DOHH2 (cell line): ENCODE results near the gene GRIN2A.

Experiments
- H3F3A ChIP-seq: fragments of 200-600 bp; sonication (generic), shearing (Covaris generic); 2 replicates; pipeline ENCODE4 v1.6.0; 2016; ENCODE audit warnings: antibody characterized with exemption, mild to moderate bottlenecking; ENCODE audit not compliant: control insufficient read depth, insufficient read depth
- H3K27ac ChIP-seq: fragments of 200-600 bp; sonication (generic); 2 replicates; pipeline ENCODE4 v1.5.1; 2014; ENCODE audit warnings: low read depth, mild to moderate bottlenecking, low read length, moderate library complexity
- H3K27me3 ChIP-seq: fragments of 200-600 bp; sonication (generic); 2 replicates; pipeline ENCODE4 v1.6.1; 2014; ENCODE audit warnings: mild to moderate bottlenecking, low read length, mixed read lengths; ENCODE audit not compliant: control insufficient read depth
- H3K36me3 ChIP-seq: fragments of 200-600 bp; sonication (generic); 2 replicates; pipeline ENCODE4 v1.6.1; 2014; ENCODE audit warnings: mild to moderate bottlenecking, low read length, moderate library complexity, mixed read lengths; ENCODE audit not compliant: control insufficient read depth
- H3K4me1 ChIP-seq: fragments of 200-600 bp; sonication (generic); 2 replicates; pipeline ENCODE4 v1.6.1; 2014; ENCODE audit warnings: mild to moderate bottlenecking, low read length, mixed read lengths; ENCODE audit not compliant: control insufficient read depth
- H3K4me2 ChIP-seq: fragments of 200-600 bp; sonication (generic); 2 replicates; pipeline ENCODE4 v1.6.0; 2014; ENCODE audit warnings: mild to moderate bottlenecking, low read length, moderate library complexity
- H3K4me3 ChIP-seq: fragments of 200-600 bp; sonication (generic); 2 replicates; pipeline ENCODE4 v1.5.1; 2014; ENCODE audit warnings: mild to moderate bottlenecking, low read length, mixed read lengths
- H3K79me2 ChIP-seq: fragments of 200-600 bp; sonication (generic); 2 replicates; pipeline ENCODE4 v1.6.1; 2014; ENCODE audit warnings: mild to moderate bottlenecking, low read length, mixed read lengths; ENCODE audit not compliant: control insufficient read depth
- H3K9me2 ChIP-seq: fragments of 200-600 bp; sonication (generic); replicated peaks from 2 replicates; pipeline ENCODE4 v1.6.1; 2014; ENCODE audit warnings: mild to moderate bottlenecking, low read length, mixed read lengths; ENCODE audit not compliant: control insufficient read depth
- H3K9me3 ChIP-seq: fragments of 200-600 bp; sonication (generic); 2 replicates; pipeline ENCODE4 v1.6.1; 2014; ENCODE audit warnings: antibody characterized with exemption, low read length, mixed read lengths; ENCODE audit not compliant: control insufficient read depth, insufficient read depth
- H4K20me1 ChIP-seq: fragments of 200-600 bp; sonication (generic); 2 replicates; pipeline ENCODE4 v1.6.0; 2014; ENCODE audit warnings: low read depth, mild to moderate bottlenecking, antibody characterized with exemption, low read length, moderate library complexity; ENCODE audit not compliant: control insufficient read depth, insufficient read depth
- EZH2phosphoT487 ChIP-seq: fragments of 200-600 bp; sonication (generic); IDR thresholded peaks from 2 replicates; pipeline ENCODE4 v1.6.1; 2017; ENCODE audit warnings: borderline replicate concordance, mild to moderate bottlenecking, antibody characterized with exemption, low read length, moderate library complexity, mixed read lengths
- TF ChIP-seq, protein P1 (sequence below): fragments of 200-600 bp; sonication (generic); IDR thresholded peaks from one replicate; pipeline ENCODE4 v1.5.1; 2014; ENCODE audit warnings: antibody characterized with exemption, mild to moderate bottlenecking, low read depth, low read length; ENCODE audit not compliant: poor library complexity, severe bottlenecking

GRIN2A gene

DNA sequence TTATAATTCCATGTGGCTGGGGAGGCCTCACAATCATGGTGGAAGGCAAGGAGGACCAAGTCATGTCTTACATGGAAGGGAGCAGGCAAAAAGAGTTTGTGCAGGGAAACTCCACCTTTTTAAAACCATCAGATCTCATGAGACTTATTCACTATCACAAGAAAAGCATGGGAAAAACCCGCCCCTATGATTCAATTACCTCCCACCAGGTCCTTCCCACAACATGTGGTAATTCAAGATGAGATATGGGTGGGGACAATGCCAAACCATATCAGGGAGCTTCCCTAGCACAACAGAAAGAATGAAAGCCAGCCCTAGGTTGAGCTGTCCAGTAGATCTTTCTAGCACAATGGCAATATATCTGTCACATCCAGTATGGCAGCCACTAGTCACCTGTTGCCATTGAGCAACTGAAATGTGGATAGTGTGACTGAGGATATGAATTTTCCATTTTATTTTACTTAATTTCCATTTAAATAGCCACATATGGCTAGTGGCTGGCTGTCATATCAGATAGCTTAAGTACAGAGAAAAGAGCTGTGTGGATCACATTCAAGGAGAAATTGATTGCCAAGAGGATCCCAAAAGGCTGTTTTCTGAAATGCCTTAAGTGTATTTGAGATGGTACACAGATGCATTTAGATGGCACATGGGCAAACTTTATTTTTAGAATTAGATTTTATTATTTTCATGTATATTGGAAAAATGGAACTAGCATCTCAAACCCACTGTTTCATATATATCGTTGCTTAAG lies 273.0 kb downstream of the GRIN2A start:
- H4K20me1 ChIP-seq: no peaks in the 10 kb centered on the region
- no peaks in the 10 kb centered on the region for H3K9me2 ChIP-seq
- TF ChIP-seq, protein P1, sequence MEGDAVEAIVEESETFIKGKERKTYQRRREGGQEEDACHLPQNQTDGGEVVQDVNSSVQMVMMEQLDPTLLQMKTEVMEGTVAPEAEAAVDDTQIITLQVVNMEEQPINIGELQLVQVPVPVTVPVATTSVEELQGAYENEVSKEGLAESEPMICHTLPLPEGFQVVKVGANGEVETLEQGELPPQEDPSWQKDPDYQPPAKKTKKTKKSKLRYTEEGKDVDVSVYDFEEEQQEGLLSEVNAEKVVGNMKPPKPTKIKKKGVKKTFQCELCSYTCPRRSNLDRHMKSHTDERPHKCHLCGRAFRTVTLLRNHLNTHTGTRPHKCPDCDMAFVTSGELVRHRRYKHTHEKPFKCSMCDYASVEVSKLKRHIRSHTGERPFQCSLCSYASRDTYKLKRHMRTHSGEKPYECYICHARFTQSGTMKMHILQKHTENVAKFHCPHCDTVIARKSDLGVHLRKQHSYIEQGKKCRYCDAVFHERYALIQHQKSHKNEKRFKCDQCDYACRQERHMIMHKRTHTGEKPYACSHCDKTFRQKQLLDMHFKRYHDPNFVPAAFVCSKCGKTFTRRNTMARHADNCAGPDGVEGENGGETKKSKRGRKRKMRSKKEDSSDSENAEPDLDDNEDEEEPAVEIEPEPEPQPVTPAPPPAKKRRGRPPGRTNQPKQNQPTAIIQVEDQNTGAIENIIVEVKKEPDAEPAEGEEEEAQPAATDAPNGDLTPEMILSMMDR: no peak
- no peaks in the 10 kb centered on the region for H3K9me3 ChIP-seq
- no peaks in the 10 kb centered on the region for H3K79me2 ChIP-seq
- no peaks in the 10 kb centered on the region for H3K4me1 ChIP-seq
- no peak overlapping the region for H3K27ac ChIP-seq
- H3F3A ChIP-seq: no peaks in the 10 kb centered on the region
- H3K27me3 ChIP-seq: 0 out of 2 replicates have a peak, but pooled peaks cover 2% of the 10 kb centered on the region
- H3K36me3 ChIP-seq: no peaks in the 10 kb centered on the region
- no peak overlapping the region for H3K4me2 ChIP-seq
- H3K4me3 ChIP-seq: no peak overlapping the region

DNA sequence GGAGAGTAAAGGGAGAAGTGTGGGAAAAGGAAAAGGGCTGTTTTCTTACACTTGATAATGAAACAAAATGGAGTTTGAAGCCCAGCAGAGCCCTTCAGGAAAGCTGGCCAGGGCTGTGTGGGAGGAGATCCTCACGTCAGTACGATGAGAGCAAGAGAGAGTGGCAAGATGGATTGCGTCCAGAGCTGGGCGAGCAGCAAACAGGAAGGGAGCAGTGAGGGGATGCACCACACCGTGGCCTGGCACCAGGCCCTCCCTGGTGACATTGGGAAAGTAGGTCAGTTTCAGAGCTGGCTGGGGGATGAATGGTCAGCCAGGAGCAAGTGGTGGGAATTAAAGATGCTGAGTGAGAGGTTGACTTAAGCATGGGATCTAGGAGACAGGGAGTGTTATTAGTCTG lies 273.6 kb downstream of the GRIN2A start:
- Histone ChIP-seq H3K4me1 (no peaks in the 10 kb centered on the region), H3K79me2 (no peaks in the 10 kb centered on the region), H3K27ac (no peak overlapping the region), H3K9me3 (no peaks in the 10 kb centered on the region), H3K36me3 (no peaks in the 10 kb centered on the region), H3K4me2 (no peak overlapping the region), H3F3A (no peaks in the 10 kb centered on the region), H3K9me2 (no peaks in the 10 kb centered on the region), H4K20me1 (no peaks in the 10 kb centered on the region), H3K27me3 (0 out of 2 replicates have a peak, but pooled peaks cover 2% of the 10 kb centered on the region), H3K4me3 (no peak overlapping the region)
- no peak for TF ChIP-seq EZH2phosphoT487
- TF ChIP-seq, protein P1: no peak

DNA sequence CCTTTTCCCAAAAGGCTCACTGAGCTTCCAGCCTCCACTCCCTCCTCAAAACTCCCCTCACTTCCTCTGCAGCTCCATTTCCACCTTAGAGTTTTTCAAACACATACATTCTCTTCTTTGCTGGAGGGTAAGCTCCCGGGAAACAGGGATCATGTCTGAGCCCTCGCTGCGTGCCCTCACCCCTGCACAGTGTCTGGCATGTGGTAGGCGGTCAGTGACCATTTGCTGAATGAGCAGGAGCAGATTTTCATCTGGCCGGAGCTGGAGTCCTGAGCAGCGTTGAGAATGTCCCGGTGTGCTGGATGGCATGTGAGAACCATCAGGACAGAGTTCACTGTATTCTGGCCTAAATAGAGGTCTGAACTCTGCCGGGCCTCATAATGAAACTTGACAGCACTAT lies 274.5 kb downstream of the GRIN2A start:
- no peaks in the 10 kb centered on the region for H3K9me2 ChIP-seq
- H3K4me1 ChIP-seq: no peaks in the 10 kb centered on the region
- no peak overlapping the region for H3K27ac ChIP-seq
- TF ChIP-seq EZH2phosphoT487: no peak
- TF ChIP-seq, protein P1: no peak
- H3K4me2 ChIP-seq: no peak overlapping the region
- no peaks in the 10 kb centered on the region for H3F3A ChIP-seq
- H4K20me1 ChIP-seq: no peaks in the 10 kb centered on the region
- no peaks in the 10 kb centered on the region for H3K9me3 ChIP-seq
- no peaks in the 10 kb centered on the region for H3K79me2 ChIP-seq
- 0 out of 2 replicates have a peak, but pooled peaks cover 2% of the 10 kb centered on the region for H3K27me3 ChIP-seq
- no peak overlapping the region for H3K4me3 ChIP-seq
- H3K36me3 ChIP-seq: no peaks in the 10 kb centered on the region
